Peyer's patch (tissue), 4 donors: ENCODE data around the gene GET3. TPM values are rescaled to one million over a fixed set of nuclear protein-coding genes. Genes with fewer than 3 reads are reported as not detected.
A peak's percentile ranks its signal among the peaks of the same experiment; 100 is the strongest.

ENCODE experiments used
- DNase-seq, 3 donors: peaks; one replicate each; pipeline ENCODE4 v3.0.0-alpha.2; 2017 to 2019
- H3K27ac ChIP-seq, 4 donors: fragments of 200-600 bp; sonication (generic); one replicate each; pipeline ENCODE4 v1.5.1; 2016 to 2019
- H3K27me3 ChIP-seq, 2 donors: fragments of 200-600 bp; sonication (generic); one replicate each; pipeline ENCODE4 v1.5.1; 2019
- H3K36me3 ChIP-seq, 3 donors: fragments of 200-600 bp; sonication (generic); one replicate each; pipeline ENCODE4 v1.5.1; 2016 to 2019
- H3K4me1 ChIP-seq, 4 donors: fragments of 200-600 bp; sonication (generic); one replicate each; pipeline ENCODE4 v1.5.1; 2016 to 2019
- H3K4me3 ChIP-seq, 4 donors: fragments of 200-600 bp; sonication (generic); 1 replicate in 3 of 4; 2 replicates in 1 of 4; pipeline ENCODE4 v1.5.1; 2016 to 2019; ENCODE audit warnings: mild to moderate bottlenecking in 1 of 4
- H3K9me3 ChIP-seq, 4 donors: fragments of 200-600 bp; sonication (generic); one replicate each; pipeline ENCODE4 v1.5.1; 2016 to 2019; ENCODE audit warnings: mild to moderate bottlenecking in 1 of 4
- CTCF ChIP-seq, 6 experiments: fragments of 450-650 bp in 4 of 6; fragments of 200-600 bp in 2 of 6; sonication (generic) in 1 of 6; IDR thresholded peaks; one replicate each; pipeline ENCODE4 v1.5.1; 2017 to 2019; ENCODE audit warnings: antibody characterized with exemption in 6 of 6, mild to moderate bottlenecking in 3 of 6, moderate library complexity in 1 of 6
- POLR2A ChIP-seq, 2 donors: fragments of 450-650 bp; IDR thresholded peaks; one replicate each; pipeline ENCODE4 v1.5.1; 2017; ENCODE audit warnings: antibody characterized with exemption in 2 of 2, mild to moderate bottlenecking in 2 of 2, moderate library complexity in 2 of 2
- total RNA-seq, 4 donors: library from RNA; depleted of rRNA; stranded (reverse); fragments of >200 nt; gene quantifications; one replicate each; pipeline ENCODE4 v1.1.0, GENCODE V29; 2016

Gene GET3
- total RNA-seq, 4 donors from 2014 or later, result 23.1 to 31.9 (median 30.5) TPM

- peak in 1 of 3 donors; percentile 41 for DNase-seq
- peak in 1 of 2 donors; percentile 8 for TF ChIP-seq POLR2A (IDR thresholded peaks at IDR 0.05)
- TF ChIP-seq CTCF (IDR thresholded peaks at IDR 0.05), result peak in 1 of 6 experiments; percentile 22
- H3K36me3 ChIP-seq, result peaks cover 0 to 30% (median 0%) of the 10 kb centered on the region in 3 donors
- no peaks in the 10 kb centered on the region for H3K27me3 ChIP-seq
- no peaks in the 10 kb centered on the region for H3K9me3 ChIP-seq
- peak overlapping the region; percentile 65 to 97 (median 90) for H3K4me3 ChIP-seq
- H3K4me1 ChIP-seq, result peaks cover 0 to 47% (median 29%) of the 10 kb centered on the region in 4 donors
- peak overlapping the region; percentile 89 to 98 (median 94) for H3K27ac ChIP-seq
Observed at GRCh38 chr19:12733369-12734214, 3.7 kb upstream of the GET3 start.

- no peak for DNase-seq
- no peaks in the 10 kb centered on the region for H3K9me3 ChIP-seq
- H3K27ac ChIP-seq, result peak overlapping the region; percentile 74 to 90 (median 88)
- H3K36me3 ChIP-seq, result peaks cover 0 to 31% (median 0%) of the 10 kb centered on the region in 3 donors
- no peaks in the 10 kb centered on the region for H3K27me3 ChIP-seq
- TF ChIP-seq CTCF (IDR thresholded peaks at IDR 0.05) (no peak), POLR2A (IDR thresholded peaks at IDR 0.05) (no peak)
- peak overlapping the region; percentile 66 to 98 (median 88) for H3K4me3 ChIP-seq
- peaks cover 0 to 26% (median 19%) of the 10 kb centered on the region in 4 donors for H3K4me1 ChIP-seq
Observed at GRCh38 chr19:12737835-12738351, 596 bp downstream of the GET3 start.

- no peak for DNase-seq
- H3K36me3 ChIP-seq, result peaks cover 0 to 58% (median 0%) of the 10 kb centered on the region in 3 donors
- no peaks in the 10 kb centered on the region for H3K27me3 ChIP-seq
- no peak overlapping the region for H3K27ac ChIP-seq
- H3K4me1 ChIP-seq, result peaks cover 0 to 7% (median 0%) of the 10 kb centered on the region in 4 donors
- no peak for TF ChIP-seq CTCF (IDR thresholded peaks at IDR 0.05)
- no peak for TF ChIP-seq POLR2A (IDR thresholded peaks at IDR 0.05)
- H3K9me3 ChIP-seq, result peaks cover 0 to 6% (median 2%) of the 10 kb centered on the region in 4 donors
- no peak overlapping the region for H3K4me3 ChIP-seq
Observed at GRCh38 chr19:12745166-12745897, 8.0 kb downstream of the GET3 start.

- peaks cover 0 to 6% (median 2%) of the 10 kb centered on the region in 4 donors for H3K9me3 ChIP-seq
- H3K27ac ChIP-seq, result peak overlapping the region in 1 of 4 donors; percentile 39
- TF ChIP-seq CTCF (IDR thresholded peaks at IDR 0.05) (no peak), POLR2A (IDR thresholded peaks at IDR 0.05) (no peak)
Observed at GRCh38 chr19:12748489-12748888, 11.2 kb downstream of the GET3 start.

GRCh38 chr19:12749938-12750521 lies 12.7 kb downstream of the GET3 start:
- Histone ChIP-seq H3K36me3 (peaks cover 0 to 32% (median 0%) of the 10 kb centered on the region in 3 donors), H3K9me3 (peaks cover 0 to 6% (median 2%) of the 10 kb centered on the region in 4 donors), H3K27ac (peak overlapping the region in 2 of 4 donors; percentile 39 to 50), H3K4me1 (peaks cover 0 to 11% (median 0%) of the 10 kb centered on the region in 4 donors), H3K4me3 (no peak overlapping the region), H3K27me3 (no peaks in the 10 kb centered on the region)
- DNase-seq, result peak in 2 of 3 donors; percentile 69 to 81
- TF ChIP-seq CTCF (IDR thresholded peaks at IDR 0.05) (no peak), POLR2A (IDR thresholded peaks at IDR 0.05) (no peak)

More at GRCh38 chr19:12748489-12748888, 11.2 kb downstream of the GET3 start:
- H3K4me1 ChIP-seq, result peaks cover 0 to 11% (median 0%) of the 10 kb centered on the region in 4 donors
- no peaks in the 10 kb centered on the region for H3K27me3 ChIP-seq
- DNase-seq, result no peak
- peaks cover 0 to 41% (median 0%) of the 10 kb centered on the region in 3 donors for H3K36me3 ChIP-seq
- H3K4me3 ChIP-seq, result no peak overlapping the region
